Stimulated activated CD4-positive, alpha-beta T cell treated with anti-CD3 and anti-CD28 coated beads, TNF-alpha, amount 100 ng/mL, for 48 hours (primary cell): Measurements from ENCODE around the gene EVI5.

Source experiments
- DNase-seq, 3 donors: peaks; one replicate each; pipeline ENCODE4 v3.0.0-alpha.2; 2020; ENCODE audit warnings: low read depth in 3 of 3

Gene EVI5

GRCh38 chr1:92459871-92460320 is 325.0 kb downstream of the EVI5 start:
- no peak for DNase-seq
